OCI-LY7 (cell line): ENCODE results near the gene COG8. TPM values are rescaled to one million over a fixed set of nuclear protein-coding genes. Genes with fewer than 3 reads are reported as not detected.

ENCODE experiments used
- Bru-seq: library from RNA; stranded (reverse); fragments of 400-500 nt; gene quantifications from one replicate; lab custom pipeline; 2021; lab: Mats Ljungman, UMichigan
- BruChase-seq, 2 experiments: library from RNA; stranded (reverse); fragments of 400-500 nt; gene quantifications; one replicate each; lab custom pipeline; 2021; lab: Mats Ljungman, UMichigan
- BruUV-seq: library from RNA; stranded (reverse); fragments of 400-500 nt; replicated peaks from 2 replicates; lab custom pipeline; 2021; lab: Mats Ljungman, UMichigan
- CTCF ChIA-PET: fragments of 300-600 bp; sonication (Branson Sonifier 250); formaldehyde crosslinking; loops from one replicate; lab custom pipeline; 2022; ENCODE audit warnings: antibody characterized with exemption; ENCODE audit not compliant: unreplicated experiment; lab: Charles Lee
- POLR2A ChIA-PET: fragments of 300-600 bp; sonication (Branson Sonifier 250); formaldehyde crosslinking; loops from one replicate; lab custom pipeline; 2022; ENCODE audit warnings: antibody characterized with exemption; lab: Charles Lee
- DNase-seq: peaks from one replicate; pipeline ENCODE4 v3.0.0-alpha.2; 2015; ENCODE audit warnings: low spot score
- H2AFZ ChIP-seq: fragments of 200-600 bp; sonication (generic), shearing (Covaris generic); 2 replicates; pipeline ENCODE4 v1.6.1; 2014; ENCODE audit warnings: mild to moderate bottlenecking, antibody characterized with exemption, low read length, moderate library complexity
- H3K27ac ChIP-seq: fragments of 200-600 bp; sonication (generic); 2 replicates; pipeline ENCODE4 v1.5.1; 2014; ENCODE audit warnings: mixed run types, low read depth, mild to moderate bottlenecking, moderate library complexity, low read length, inconsistent platforms; ENCODE audit not compliant: poor library complexity, severe bottlenecking
- H3K36me3 ChIP-seq: fragments of 200-600 bp; sonication (generic); 2 replicates; pipeline ENCODE4 v1.6.1; 2014; ENCODE audit warnings: mild to moderate bottlenecking, antibody characterized with exemption, low read length, moderate library complexity, mixed read lengths; ENCODE audit not compliant: insufficient read depth
- H3K4me1 ChIP-seq: fragments of 200-600 bp; sonication (generic); 2 replicates; pipeline ENCODE4 v1.5.1; 2014; ENCODE audit warnings: mild to moderate bottlenecking, low read length; ENCODE audit not compliant: insufficient read depth, poor library complexity, severe bottlenecking
- H3K4me2 ChIP-seq: fragments of 200-600 bp; sonication (generic); 2 replicates; pipeline ENCODE4 v1.6.1; 2014; ENCODE audit warnings: mild to moderate bottlenecking, low read length
- H3K4me3 ChIP-seq: fragments of 200-600 bp; sonication (generic); 2 replicates; pipeline ENCODE4 v1.5.1; 2014; ENCODE audit warnings: mild to moderate bottlenecking, low read depth, low read length; ENCODE audit not compliant: poor library complexity, severe bottlenecking
- H3K79me2 ChIP-seq: fragments of 200-600 bp; sonication (generic); 2 replicates; pipeline ENCODE4 v1.6.1; 2016; ENCODE audit warnings: low read depth, mild to moderate bottlenecking, low read length, moderate library complexity, mixed read lengths; ENCODE audit not compliant: insufficient read depth
- H3K9me2 ChIP-seq: fragments of 200-600 bp; sonication (generic); 2 replicates; pipeline ENCODE4 v1.6.1; 2016; ENCODE audit warnings: mild to moderate bottlenecking, low read length, mixed read lengths; ENCODE audit not compliant: insufficient read depth
- H3K9me3 ChIP-seq: fragments of 200-600 bp; sonication (generic); 2 replicates; pipeline ENCODE4 v1.6.1; 2014; ENCODE audit warnings: mild to moderate bottlenecking, mixed run types, low read length, mixed read lengths
- H4K20me1 ChIP-seq: fragments of 200-600 bp; sonication (generic); 2 replicates; pipeline ENCODE4 v1.6.1; 2014; ENCODE audit warnings: mild to moderate bottlenecking, antibody characterized with exemption, low read length, moderate library complexity, mixed read lengths; ENCODE audit not compliant: insufficient read depth
- EZH2phosphoT487 ChIP-seq: fragments of 200-600 bp; sonication (generic); IDR thresholded peaks from 2 replicates; pipeline ENCODE4 v1.6.1; 2018; ENCODE audit warnings: low read depth, borderline replicate concordance, mild to moderate bottlenecking, mixed run types, antibody characterized with exemption, low read length, moderate library complexity, mixed read lengths
- intact Hi-C: fragments of 100-400 bp; cut with micrococcal nuclease; formaldehyde crosslinking; loops from one replicate; pipeline ENCODE4 v1.10.0; 2022; ENCODE audit not compliant: unreplicated experiment
- long read RNA-seq: library from polyadenylated mRNA; stranded (forward); transcript quantifications from one replicate; pipeline ENCODE4 v2.0.0, GENCODE V29; 2022
- total RNA-seq, 2 experiments: library from RNA; depleted of rRNA in 1 of 2; stranded (reverse); fragments of >200 nt in 1 of 2; shearing (Covaris generic) in 1 of 2; gene quantifications; 2 replicates each; pipeline ENCODE4 v1.2.3, GENCODE V29; 2014 to 2022
- TF ChIP-seq, protein P1 (sequence below): fragments of 200-600 bp; sonication (generic); conservative IDR thresholded peaks from 2 replicates; pipeline ENCODE4 v1.5.1; 2014; ENCODE audit warnings: mild to moderate bottlenecking, antibody characterized with exemption, low read length, moderate library complexity, mixed read lengths

The COG8 gene, protein sequence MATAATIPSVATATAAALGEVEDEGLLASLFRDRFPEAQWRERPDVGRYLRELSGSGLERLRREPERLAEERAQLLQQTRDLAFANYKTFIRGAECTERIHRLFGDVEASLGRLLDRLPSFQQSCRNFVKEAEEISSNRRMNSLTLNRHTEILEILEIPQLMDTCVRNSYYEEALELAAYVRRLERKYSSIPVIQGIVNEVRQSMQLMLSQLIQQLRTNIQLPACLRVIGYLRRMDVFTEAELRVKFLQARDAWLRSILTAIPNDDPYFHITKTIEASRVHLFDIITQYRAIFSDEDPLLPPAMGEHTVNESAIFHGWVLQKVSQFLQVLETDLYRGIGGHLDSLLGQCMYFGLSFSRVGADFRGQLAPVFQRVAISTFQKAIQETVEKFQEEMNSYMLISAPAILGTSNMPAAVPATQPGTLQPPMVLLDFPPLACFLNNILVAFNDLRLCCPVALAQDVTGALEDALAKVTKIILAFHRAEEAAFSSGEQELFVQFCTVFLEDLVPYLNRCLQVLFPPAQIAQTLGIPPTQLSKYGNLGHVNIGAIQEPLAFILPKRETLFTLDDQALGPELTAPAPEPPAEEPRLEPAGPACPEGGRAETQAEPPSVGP
- total RNA-seq (2014; rRNA removed; shearing (Covaris generic)) = 39.0 and 60.3 TPM in 2 replicates
- 55.9 and 60.9 TPM in 2 replicates for total RNA-seq (2022)
- Bru-seq, nascent RNA = percentile 83 among the genes with signal in this experiment
- BruChase-seq, experiment 1, labeled RNA remaining after a 6-hour chase = percentile 95 among the genes with signal in this experiment
- BruChase-seq, experiment 2, labeled RNA remaining after a 2-hour chase = percentile 97 among the genes with signal in this experiment
- long read RNA-seq, full-length matches to known transcripts = 32 of 77 reads
- long read RNA-seq, partial matches to known transcripts = 11 of 77 reads
- long read RNA-seq, other reads (novel, unspliced or antisense) = 34 of 77 reads

DNA sequence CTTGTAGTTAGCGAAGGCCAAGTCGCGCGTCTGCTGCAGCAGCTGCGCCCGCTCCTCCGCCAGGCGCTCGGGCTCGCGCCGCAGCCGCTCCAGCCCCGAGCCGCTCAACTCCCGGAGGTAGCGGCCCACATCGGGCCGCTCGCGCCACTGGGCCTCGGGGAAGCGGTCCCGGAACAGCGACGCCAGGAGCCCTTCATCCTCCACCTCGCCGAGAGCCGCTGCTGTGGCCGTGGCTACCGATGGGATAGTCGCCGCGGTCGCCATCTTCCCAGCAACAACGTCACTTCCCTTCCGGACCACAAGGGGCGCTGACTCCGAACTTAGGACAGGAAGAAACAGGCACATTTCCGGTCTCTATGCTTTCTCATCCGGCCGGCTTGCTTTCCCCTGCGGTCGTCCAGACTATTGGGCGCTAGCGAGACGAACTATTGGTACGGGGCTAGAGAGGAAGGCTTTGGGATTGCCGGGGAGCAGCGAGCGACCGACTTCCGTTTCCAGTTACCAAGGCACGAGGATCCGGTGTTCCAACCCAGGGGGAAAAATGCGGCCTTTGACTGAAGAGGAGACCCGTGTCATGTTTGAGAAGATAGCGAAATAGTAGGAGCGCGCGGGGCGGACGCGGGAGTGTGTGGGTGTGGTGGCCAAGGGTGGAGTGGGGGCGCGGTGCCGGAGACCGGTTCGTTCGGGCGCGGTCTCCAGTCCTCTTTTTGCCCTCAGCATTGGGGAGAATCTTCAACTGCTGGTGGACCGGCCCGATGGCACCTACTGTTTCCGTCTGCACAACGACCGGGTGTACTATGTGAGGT, at the start of gene COG8, which contains the start of gene NIP7:
Gene COG8, minus strand, starts transcription at position 276 of the 806 bp plus-strand sequence. Its CDS starts 12 bp downstream, at position 264.
Gene NIP7, plus strand, starts transcription at position 484 of the 806 bp plus-strand sequence. Its CDS starts 58 bp downstream, at position 542.
- peak within 1 kb of the TSS; percentile 85 for H3K4me2 ChIP-seq
- peaks cover 69% of the 10 kb centered on the region for H3K36me3 ChIP-seq
- peak; percentile 98 for DNase-seq
- H3K9me3 ChIP-seq = no peaks in the 10 kb centered on the region
- peak within 1 kb of the TSS; percentile 94 for H3K4me3 ChIP-seq
- intact Hi-C loops = loop anchor here (1.0 to 10.0 kb wide), 5 partner anchors 9 to 425 kb away; partner anchors contain the start of genes NFAT5, PDF, VPS4A and WWP2
- ChIA-PET POLR2A (interaction anchor here (0.8 to 2.7 kb wide), 5 partner anchors 11 to 22 kb away, joined by 3 to 11 read pairs (median 5); no protein-coding TSS in a partner anchor), CTCF (no interaction called here)
- no peak for TF ChIP-seq EZH2phosphoT487
- TF ChIP-seq, protein P1, sequence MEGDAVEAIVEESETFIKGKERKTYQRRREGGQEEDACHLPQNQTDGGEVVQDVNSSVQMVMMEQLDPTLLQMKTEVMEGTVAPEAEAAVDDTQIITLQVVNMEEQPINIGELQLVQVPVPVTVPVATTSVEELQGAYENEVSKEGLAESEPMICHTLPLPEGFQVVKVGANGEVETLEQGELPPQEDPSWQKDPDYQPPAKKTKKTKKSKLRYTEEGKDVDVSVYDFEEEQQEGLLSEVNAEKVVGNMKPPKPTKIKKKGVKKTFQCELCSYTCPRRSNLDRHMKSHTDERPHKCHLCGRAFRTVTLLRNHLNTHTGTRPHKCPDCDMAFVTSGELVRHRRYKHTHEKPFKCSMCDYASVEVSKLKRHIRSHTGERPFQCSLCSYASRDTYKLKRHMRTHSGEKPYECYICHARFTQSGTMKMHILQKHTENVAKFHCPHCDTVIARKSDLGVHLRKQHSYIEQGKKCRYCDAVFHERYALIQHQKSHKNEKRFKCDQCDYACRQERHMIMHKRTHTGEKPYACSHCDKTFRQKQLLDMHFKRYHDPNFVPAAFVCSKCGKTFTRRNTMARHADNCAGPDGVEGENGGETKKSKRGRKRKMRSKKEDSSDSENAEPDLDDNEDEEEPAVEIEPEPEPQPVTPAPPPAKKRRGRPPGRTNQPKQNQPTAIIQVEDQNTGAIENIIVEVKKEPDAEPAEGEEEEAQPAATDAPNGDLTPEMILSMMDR = peak; percentile 74
- H3K4me1 ChIP-seq = peaks cover 32% of the 10 kb centered on the region
- TSS peak; percentile 81 for BruUV-seq
- H3K79me2 ChIP-seq = peaks cover 57% of the 10 kb centered on the region
- H2AFZ ChIP-seq = peak within 1 kb of the TSS; percentile 59; the same call in 1 of the 2 replicates
- H3K9me2 ChIP-seq = no peaks in the 10 kb centered on the region
- peaks cover 9% of the 10 kb centered on the region; the same call in 1 of the 2 replicates for H4K20me1 ChIP-seq
- H3K27ac ChIP-seq = peak within 1 kb of the TSS; percentile 77

DNA sequence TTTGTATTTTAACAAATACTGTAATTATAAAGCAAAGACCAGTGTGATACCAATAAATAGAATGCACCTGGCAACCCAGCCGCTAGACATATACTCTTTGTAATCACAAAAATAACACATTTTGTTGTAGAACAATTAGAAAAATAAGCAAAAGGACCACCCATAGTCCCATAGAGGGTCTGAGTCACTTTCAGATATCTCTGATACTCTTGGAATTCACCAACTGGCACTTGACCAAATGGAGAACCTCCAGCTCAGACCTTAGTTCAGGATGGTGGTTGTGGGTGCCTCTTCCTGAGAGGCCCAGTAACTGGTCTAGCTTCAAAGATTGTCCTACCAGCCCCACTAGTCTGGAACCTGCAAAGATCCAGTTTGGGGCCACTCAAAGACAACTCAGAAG, 47.2 kb upstream of the COG8 start:
- Histone ChIP-seq H3K36me3 (peaks cover 29% of the 10 kb centered on the region), H3K79me2 (peaks cover 39% of the 10 kb centered on the region), H3K4me2 (peak overlapping the region; percentile 45), H3K4me3 (peak overlapping the region; percentile 97), H4K20me1 (peaks cover 16% of the 10 kb centered on the region; the same call in 1 of the 2 replicates), H3K9me3 (no peaks in the 10 kb centered on the region), H2AFZ (peak overlapping the region; percentile 98), H3K9me2 (no peaks in the 10 kb centered on the region), H3K4me1 (peaks cover 27% of the 10 kb centered on the region), H3K27ac (no peak overlapping the region)
- ChIA-PET CTCF (no interaction called here), POLR2A (interaction anchor here (1.2 kb wide), 1 partner anchor 10 kb away, joined by 4 read pairs; no protein-coding TSS in a partner anchor)
- no TSS peak for BruUV-seq
- intact Hi-C loops = loop anchor here (5.0 kb wide), 1 partner anchor 254 kb away; the partner anchor contains the start of genes CHTF8 and UTP4
- no peak for TF ChIP-seq EZH2phosphoT487
- TF ChIP-seq, protein P1 = no peak
- DNase-seq = no peak
